ENCODE results near the gene FKRP. TPM values are rescaled to one million over a fixed set of nuclear protein-coding genes. Genes with fewer than 3 reads are reported as not detected.

The FKRP gene
- total and polyA plus RNA-seq, 9 donors, result 10.7 to 24.4 (median 18.7) TPM

DNA sequence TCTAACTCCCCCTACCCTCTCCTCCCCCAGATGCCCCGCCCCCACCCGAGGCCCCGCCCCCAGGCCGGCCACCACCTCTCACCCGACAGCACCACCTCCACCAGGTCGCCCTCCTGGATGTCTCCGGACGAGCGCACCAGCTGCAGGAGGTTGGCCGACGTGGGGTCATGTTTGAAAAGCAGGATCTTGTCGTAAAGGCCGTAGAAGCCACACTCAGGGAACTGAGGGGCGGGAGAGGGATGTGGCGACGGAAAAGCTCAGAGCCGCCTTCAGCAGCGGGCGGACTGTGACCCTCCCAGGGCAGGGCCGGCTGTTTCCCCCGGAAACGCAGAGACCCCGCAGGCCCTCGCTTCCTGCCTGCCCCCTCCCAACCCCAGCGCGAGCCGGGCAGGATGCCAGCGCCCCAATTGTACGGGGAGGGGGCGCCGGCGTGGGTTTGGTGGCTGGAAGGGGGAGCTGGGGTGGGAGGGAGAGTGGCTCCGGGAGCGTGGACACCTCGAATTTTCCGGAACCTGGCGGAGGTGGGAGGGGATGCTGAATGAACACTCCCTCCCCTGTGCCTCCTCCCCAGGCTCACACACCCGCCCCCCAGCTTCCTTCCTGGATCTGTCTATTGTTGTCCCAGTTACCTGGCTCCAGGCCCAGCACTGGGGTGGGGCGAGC is 31.9 kb upstream of the FKRP start:
- H3K9me3 ChIP-seq, result no peaks in the 10 kb centered on the region
- H3K4me1 ChIP-seq (ENCODE audit: insufficient read depth), result peaks cover 5% of the 10 kb centered on the region
- no peaks in the 10 kb centered on the region for H3K27me3 ChIP-seq
- 1% methylated on average over 36 to 39 of the region's 39 CpGs for WGBS, 3 donors
- peak; percentile 93 to 97 (median 94) for DNase-seq
- no peaks in the 10 kb centered on the region for H3K36me3 ChIP-seq
- peak overlapping the region; percentile 81 to 95 for H3K27ac ChIP-seq
- peak overlapping the region; percentile 53 for H3K4me3 ChIP-seq
- TF ChIP-seq EP300 (IDR thresholded peaks at IDR 0.05) (no peak), POLR2A (IDR thresholded peaks at IDR 0.05) (no peak)
- TF ChIP-seq, protein P1, sequence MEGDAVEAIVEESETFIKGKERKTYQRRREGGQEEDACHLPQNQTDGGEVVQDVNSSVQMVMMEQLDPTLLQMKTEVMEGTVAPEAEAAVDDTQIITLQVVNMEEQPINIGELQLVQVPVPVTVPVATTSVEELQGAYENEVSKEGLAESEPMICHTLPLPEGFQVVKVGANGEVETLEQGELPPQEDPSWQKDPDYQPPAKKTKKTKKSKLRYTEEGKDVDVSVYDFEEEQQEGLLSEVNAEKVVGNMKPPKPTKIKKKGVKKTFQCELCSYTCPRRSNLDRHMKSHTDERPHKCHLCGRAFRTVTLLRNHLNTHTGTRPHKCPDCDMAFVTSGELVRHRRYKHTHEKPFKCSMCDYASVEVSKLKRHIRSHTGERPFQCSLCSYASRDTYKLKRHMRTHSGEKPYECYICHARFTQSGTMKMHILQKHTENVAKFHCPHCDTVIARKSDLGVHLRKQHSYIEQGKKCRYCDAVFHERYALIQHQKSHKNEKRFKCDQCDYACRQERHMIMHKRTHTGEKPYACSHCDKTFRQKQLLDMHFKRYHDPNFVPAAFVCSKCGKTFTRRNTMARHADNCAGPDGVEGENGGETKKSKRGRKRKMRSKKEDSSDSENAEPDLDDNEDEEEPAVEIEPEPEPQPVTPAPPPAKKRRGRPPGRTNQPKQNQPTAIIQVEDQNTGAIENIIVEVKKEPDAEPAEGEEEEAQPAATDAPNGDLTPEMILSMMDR (IDR thresholded peaks at IDR 0.05), result no peak
- intact Hi-C loops (cut with DNase I), result no loop called here

DNA sequence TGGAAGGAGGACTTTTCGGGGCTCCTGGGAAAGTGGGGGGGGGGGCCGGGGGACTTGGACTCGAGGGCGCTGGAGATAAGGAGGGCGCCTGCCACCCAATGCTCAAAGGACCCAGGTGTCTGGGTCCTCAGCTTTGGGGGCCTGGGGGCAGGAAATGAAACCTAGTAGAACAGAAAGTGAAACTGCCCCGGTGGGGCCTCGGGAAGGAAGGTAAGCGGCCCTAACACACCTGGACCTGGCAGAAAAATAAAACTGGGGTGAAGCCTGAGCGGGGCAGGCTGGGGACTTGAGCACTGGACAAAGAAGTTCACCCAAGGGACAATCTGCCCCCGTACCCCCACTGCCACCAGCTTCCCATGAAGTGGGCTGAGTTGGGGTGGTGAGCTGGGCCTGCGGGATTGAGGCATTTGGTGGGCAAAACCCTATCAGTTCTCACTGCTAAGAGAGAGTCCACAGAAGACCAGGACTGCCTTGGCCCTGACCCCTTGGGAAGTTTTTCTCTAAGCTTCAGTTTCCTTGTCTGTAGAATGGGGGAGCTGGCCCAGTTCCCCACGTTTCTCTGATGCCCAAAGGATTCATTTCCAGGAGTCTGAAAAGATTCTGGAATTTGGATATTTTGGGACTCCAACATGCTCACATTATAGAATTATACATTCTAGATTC is 31.3 kb upstream of the FKRP start:
- no peak for TF ChIP-seq POLR2A (IDR thresholded peaks at IDR 0.05)
- TF ChIP-seq, protein P1 (IDR thresholded peaks at IDR 0.05), result no peak
- no peak for TF ChIP-seq EP300 (IDR thresholded peaks at IDR 0.05)
- H3K27ac ChIP-seq, result peak overlapping the region; percentile 81 to 95
- intact Hi-C loops (cut with DNase I), result no loop called here
- H3K27me3 ChIP-seq, result no peaks in the 10 kb centered on the region
- peaks cover 5% of the 10 kb centered on the region for H3K4me1 ChIP-seq (ENCODE audit: insufficient read depth)
- 3 to 4% (median 4%) methylated on average over 11 to 12 of the region's 12 CpGs for WGBS, 3 donors
- H3K36me3 ChIP-seq, result no peaks in the 10 kb centered on the region
- peak overlapping the region; percentile 53 for H3K4me3 ChIP-seq
- no peaks in the 10 kb centered on the region for H3K9me3 ChIP-seq
- peak in 1 of 5 donors; percentile 20 for DNase-seq

DNA sequence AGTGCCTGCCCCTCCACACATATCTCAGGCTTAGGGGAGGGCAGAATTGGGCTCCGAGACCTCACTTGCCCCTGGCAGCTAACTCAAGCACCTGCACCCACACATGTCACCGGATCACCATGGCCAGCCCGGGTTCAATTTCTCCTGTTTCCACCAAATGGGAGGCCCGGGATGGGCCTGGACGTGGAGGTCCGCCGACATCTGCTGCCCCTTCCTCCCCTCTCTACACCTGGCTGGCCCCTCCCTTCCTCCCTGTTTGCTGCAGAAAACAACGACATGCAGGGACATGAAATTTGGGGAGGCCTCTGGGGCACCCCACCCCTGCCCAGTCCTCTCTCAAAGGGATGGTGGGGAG is 30.3 kb upstream of the FKRP start:
- 23 to 30% (median 23%) methylated on average over 8 of the region's 8 CpGs for WGBS, 3 donors
- Histone ChIP-seq H3K27me3 (no peaks in the 10 kb centered on the region), H3K9me3 (no peaks in the 10 kb centered on the region), H3K36me3 (no peaks in the 10 kb centered on the region), H3K4me3 (peak overlapping the region; percentile 53), H3K4me1 (ENCODE audit: insufficient read depth) (peaks cover 5% of the 10 kb centered on the region), H3K27ac (peak overlapping the region; percentile 33 to 95)
- intact Hi-C loops (cut with DNase I), result no loop called here
- DNase-seq, result peak in 1 of 5 donors; percentile 35
- TF ChIP-seq POLR2A (IDR thresholded peaks at IDR 0.05), result no peak
- TF ChIP-seq, protein P1 (IDR thresholded peaks at IDR 0.05), result no peak
- TF ChIP-seq EP300 (IDR thresholded peaks at IDR 0.05), result no peak

DNA sequence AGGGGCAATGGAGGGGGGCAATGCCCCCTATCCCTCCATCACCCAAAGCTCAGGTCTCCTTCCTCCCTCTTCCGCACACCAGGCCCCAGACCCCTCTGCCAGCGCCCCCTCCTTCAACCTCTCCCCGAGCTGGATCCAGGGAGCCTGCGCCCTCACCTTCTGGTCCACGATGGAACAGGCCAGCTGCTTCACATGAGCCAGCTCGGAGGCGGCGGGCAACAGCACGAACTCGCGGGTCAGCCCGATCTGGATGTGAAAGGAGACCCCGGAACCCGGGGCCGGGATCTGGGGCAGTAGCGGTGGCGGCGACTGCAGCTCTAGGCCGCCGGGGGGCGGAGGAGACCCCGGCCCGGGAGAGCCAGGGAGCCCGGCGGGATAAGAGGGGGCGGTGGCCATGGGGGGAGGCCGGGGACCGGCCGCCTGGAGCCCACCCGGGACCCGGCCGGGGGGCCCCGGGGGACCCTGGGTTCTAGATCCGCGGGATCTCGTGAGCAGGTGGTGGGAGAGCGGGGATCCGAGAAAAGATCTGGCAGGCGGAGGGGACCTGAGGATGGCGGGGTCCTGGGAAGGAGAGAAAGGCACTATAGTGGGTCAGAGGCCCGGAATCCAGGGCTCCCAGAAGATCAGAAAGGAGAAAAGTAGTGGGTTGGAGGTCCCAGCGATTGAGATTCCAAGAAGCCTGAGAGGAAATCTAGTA is 29.7 kb upstream of the FKRP start:
- peak overlapping the region; percentile 53 for H3K4me3 ChIP-seq
- peak overlapping the region; percentile 95 for H3K27ac ChIP-seq
- peak in 1 of 5 donors; percentile 63 for DNase-seq
- H3K4me1 ChIP-seq (ENCODE audit: insufficient read depth), result peaks cover 5% of the 10 kb centered on the region
- H3K36me3 ChIP-seq, result no peaks in the 10 kb centered on the region
- intact Hi-C loops (cut with DNase I), result no loop called here
- H3K27me3 ChIP-seq, result no peaks in the 10 kb centered on the region
- 1 to 2% (median 1%) methylated on average over 29 to 42 of the region's 42 CpGs for WGBS, 3 donors
- H3K9me3 ChIP-seq, result no peaks in the 10 kb centered on the region
- TF ChIP-seq, protein P1 (IDR thresholded peaks at IDR 0.05), result no peak
- TF ChIP-seq EP300 (IDR thresholded peaks at IDR 0.05) (no peak), POLR2A (IDR thresholded peaks at IDR 0.05) (no peak)

All from ovary (tissue), 9 donors.